ENCODE data around the gene RTL1.

GRCh38 chr14:100849115-100849781, 54.3 kb downstream of the RTL1 start:
- TF ChIP-seq CTCF (IDR thresholded peaks at IDR 0.05; ENCODE audit: low read length) (no peak), EZH2 (optimal IDR thresholded peaks at IDR 0.05; ENCODE audit: low read depth, low read length) (no peak), EZH2phosphoT487 (IDR thresholded peaks at IDR 0.05; ENCODE audit: low read length) (no peak)
